ENCODE measurements around the gene MCUR1.
"Not testable (repeated sequence)": the region's sequence is repeated elsewhere in the genome, so short reads cannot be mapped to it uniquely, and the experiment has no call there.

The MCUR1 gene

GRCh38 chr6:13776602-13777001 is 37.8 kb downstream of the MCUR1 start:
- DNase-seq (ENCODE audit: low spot score) = no peak

DNA sequence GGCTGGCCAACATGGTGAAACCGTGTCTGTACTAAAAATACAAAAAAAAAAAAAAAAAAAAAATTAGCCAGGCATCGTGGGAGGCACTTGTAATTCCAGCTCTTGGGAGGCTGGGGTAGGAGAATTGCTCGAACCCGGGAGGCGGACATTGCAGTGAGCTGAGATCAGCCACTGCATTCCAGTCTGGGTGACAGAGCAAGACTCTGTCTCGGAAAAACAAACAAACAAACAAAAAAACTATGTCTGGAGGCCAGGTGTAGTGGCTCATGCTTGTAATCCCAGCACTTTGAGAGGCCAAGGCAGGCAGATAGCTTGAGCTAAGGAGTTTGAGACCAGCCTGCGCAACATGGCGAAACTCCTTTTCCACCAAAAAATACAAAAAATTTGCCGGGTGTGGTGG is 38.9 kb downstream of the MCUR1 start:
- DNase-seq (ENCODE audit: low spot score) = not testable (repeated sequence)

DNA sequence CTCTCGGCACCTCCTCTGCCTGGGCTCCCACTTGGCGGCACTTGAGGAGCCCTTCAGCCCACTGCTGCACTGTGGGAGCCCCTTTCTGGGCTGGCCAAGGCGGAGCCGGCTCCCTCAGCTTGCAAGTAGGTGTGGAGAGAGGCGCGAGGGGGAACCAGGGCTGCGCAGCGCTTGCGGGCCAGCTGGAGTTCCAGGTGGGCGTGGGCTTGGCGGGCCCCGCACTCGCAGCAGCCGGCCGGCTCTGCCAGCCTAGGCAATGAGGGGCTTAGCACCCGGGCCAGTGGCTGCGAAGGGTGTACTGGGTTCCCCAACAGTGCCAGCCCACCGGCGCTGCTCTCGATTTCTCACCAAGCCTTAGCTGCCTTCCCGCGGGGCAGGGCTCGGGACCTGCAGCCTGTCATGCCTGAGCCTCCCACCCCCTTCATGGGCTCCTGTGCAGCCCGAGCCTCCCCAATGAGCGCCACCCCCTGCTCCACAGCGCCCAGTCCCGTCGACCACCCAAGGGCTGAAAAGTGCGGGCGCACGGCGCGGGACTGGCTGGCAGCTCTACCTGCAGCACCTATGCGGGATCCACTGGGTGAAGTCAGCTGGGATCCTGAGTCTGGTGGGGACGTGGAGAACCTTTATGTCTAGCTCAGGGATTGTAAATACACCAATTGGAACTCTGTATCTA is 41.9 kb downstream of the MCUR1 start:
- DNase-seq (ENCODE audit: low spot score) = not testable (repeated sequence)

GRCh38 chr6:13769655-13770053 is 44.7 kb downstream of the MCUR1 start:
- DNase-seq (ENCODE audit: low spot score) = no peak

GRCh38 chr6:13769034-13769654 is 45.2 kb downstream of the MCUR1 start:
- DNase-seq (ENCODE audit: low spot score) = no peak

GRCh38 chr6:13767121-13767808 is 47.1 kb downstream of the MCUR1 start:
- peak; percentile 18 for DNase-seq (ENCODE audit: low spot score)

DNA sequence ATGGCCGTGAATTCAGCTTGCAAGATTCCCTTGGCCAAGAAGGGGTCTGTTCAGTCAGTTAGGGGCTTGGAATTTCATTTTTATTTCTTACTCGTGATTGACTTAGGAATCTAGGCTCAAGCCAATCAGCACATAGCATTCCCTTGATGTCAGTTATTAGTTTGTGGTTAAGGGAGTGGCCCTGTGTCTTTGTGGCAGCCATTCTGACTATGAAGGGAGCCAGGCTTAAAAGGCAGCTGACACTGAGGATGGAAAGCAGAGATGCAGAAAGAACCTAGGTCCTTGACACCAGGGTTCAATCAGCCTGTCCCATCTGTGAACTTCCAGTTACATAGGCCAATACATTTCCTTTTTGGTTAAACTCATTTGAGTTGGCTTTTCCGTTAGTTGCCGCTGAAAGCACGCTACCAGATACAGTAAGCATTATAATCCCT is 48.1 kb downstream of the MCUR1 start:
- no peak for DNase-seq (ENCODE audit: low spot score)

GRCh38 chr6:13765570-13765969 is 48.8 kb downstream of the MCUR1 start:
- DNase-seq (ENCODE audit: low spot score) = no peak

DNA sequence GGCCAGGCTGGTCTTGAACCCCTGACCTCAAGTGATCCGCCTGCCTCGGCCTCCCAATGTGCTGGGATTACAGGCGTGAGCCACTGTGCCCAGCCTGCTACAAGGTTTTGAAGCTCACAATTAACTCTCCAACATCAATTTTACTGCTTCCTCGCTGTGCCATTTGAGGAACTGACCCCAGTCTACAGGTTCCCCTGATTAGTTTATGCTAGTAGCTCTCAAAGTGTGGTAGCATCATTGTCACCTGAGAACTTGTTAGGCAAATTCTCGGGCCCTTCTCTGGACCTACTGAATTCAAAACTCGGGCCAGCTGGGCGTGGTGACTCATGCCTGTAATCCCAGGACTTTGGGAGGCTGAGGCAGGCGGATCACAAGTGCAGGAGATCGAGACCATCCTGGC is 49.4 kb downstream of the MCUR1 start:
- no peak for DNase-seq (ENCODE audit: low spot score)

DNA sequence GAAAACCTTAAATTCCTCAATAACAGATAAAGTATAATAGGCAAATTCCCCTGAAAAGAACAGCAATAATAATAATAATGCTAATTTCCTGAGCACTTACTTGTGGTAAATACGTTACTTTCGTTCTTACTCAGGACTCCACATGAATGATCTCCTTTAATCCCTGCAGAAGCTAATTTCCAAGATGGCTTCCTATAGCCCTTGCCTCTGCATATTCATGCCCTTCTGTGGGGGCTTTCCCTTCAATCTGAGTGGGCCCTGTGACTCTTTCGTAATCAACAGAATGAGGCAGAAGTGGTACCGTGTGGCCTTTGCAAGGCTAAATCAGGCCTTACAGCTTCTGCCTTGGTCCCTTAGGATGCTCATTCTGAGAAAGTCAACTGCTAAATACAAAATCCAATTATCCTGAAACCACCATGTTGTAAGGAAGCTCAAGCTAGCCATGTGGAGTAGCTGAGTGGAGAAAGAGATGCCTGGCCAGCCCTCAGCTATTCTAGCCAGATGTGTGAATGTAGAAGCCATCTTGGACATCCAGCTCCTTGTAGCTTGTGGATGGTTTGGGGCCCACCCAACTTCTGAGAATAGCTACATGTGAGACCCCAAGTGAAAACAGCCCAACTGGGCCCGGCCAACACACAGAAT is 50.5 kb downstream of the MCUR1 start:
- DNase-seq (ENCODE audit: low spot score) = no peak

- no peak for DNase-seq (ENCODE audit: low spot score)
Measured at GRCh38 chr6:13762611-13763441, 51.5 kb downstream of the MCUR1 start.

GRCh38 chr6:13761361-13762036 is 52.9 kb downstream of the MCUR1 start:
- no peak for DNase-seq (ENCODE audit: low spot score)

DNA sequence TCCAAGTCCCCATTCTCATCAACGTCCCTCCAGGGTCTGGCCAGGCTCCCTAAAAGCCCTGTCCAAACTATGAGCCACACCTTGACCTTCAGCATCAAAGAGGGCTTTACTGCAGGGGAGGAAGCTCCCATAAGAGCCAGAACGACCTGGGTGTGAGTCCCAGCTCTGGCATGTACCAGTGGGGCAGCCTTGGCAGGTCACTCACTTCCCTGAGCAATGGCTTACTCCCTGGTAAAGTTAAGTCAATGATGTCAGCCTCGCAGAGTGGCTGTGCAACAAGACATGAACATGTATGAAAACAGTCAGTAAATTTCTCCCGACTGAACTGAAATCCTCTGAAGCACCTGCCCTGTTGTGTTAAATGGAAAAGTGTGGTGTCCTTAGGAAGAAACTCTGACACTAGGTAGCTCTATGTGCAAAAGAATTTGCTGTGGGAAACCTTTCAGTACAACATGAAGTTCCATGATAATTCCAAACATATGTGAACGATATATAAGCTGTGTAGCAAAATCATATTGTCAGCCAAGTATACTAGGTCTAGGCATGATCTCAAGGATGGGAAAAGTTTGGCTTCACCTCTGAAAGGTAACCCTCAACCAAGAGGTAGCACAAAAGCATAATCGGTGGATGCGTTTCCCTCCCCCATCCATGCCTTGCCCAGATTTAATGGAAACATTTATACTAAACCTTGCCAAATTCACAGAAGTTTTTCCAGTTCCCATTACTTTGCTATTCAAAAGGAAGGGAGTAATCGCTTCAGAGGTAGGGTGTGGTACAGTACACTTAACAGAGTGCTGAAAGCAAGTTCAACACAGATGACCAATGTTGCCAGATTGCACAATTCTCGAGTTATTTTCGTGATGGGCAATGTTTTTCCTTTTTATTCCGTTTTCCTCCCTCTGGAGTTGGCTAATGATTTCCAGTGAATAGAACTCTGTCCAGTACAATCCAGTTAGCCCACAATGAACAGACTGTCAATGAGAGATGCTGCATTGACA is 53.8 kb downstream of the MCUR1 start:
- no peak for DNase-seq (ENCODE audit: low spot score)

- DNase-seq (ENCODE audit: low spot score) = no peak
Measured at GRCh38 chr6:13759025-13759424, 55.3 kb downstream of the MCUR1 start.

DNA sequence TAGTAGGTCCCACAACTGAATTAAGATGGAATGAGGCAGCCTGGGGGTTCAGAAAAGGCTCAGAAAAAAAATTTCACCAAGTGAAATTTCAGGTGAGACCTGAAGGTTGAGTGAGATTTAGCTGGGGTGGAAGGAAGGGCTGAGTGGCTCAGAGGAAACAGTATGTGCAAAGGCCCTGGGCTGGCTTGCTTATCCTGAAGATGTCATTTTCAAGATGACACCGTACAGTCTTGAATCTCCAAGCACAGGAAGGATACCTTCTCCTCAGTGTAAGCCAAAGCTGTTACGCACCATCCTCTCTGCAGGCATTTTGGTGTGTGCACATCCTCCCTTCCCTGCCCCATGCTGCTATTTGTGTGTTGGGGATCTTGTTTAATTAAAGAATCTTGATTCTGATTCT is 59.7 kb downstream of the MCUR1 start:
- DNase-seq (ENCODE audit: low spot score) = no peak

- no peak for DNase-seq (ENCODE audit: low spot score)
Measured at GRCh38 chr6:13743736-13744127, 70.6 kb downstream of the MCUR1 start.

DNA sequence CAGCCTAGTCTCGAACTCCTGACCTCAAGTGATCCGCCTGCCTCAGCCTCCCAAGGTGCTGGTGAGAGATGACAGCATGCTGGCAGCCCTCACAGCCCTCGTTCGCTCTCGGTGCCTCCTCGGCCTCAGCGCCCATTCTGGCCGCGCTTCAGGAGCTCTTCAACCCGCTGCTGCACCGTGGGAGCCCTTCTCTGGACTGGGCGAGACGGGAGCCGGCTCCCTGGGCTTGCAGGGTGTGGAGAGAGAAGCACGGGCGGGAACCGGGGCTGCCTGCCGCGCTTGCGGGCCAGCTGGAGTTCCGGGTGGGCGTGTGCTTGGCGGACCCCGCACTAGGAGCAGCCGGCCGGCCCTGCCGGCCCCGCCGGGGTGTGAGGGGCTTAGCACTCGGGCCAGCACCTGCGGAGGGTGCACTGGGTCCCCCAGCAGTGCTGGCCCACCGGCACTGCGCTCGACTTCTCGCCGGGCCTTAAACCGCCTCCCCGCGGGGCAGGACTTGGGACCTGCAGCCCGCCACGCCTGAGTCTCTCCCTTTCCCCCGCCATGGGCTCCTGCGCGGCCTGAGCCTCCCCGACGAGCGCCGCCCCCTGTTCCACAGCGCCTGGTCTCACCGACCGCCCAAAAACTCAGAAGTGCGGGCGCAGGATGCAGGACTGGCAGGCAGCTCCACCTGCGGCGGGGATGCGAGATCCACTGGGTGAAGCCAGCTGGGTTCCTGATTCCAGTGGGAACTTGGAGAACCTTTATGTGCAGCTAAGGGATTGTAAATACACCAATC is 71.2 kb downstream of the MCUR1 start:
- DNase-seq (ENCODE audit: low spot score) = no peak

GRCh38 chr6:13741365-13741764 is 73.0 kb downstream of the MCUR1 start:
- DNase-seq (ENCODE audit: low spot score) = no peak

Measured in hematopoietic multipotent progenitor cell treated with erythropoietin and hydrocortisone succinate and interleukin-3 and kit ligand, for 15 days (in vitro differentiated cells).